Activated CD4-positive, CD25-positive, alpha-beta regulatory T cell (primary cell): ENCODE data around the gene EPYC.

Experiments
- DNase-seq, 4 experiments: peaks; one replicate each; lab custom pipeline; 2025; lab: John Stamatoyannopoulos, UW

The EPYC gene, protein sequence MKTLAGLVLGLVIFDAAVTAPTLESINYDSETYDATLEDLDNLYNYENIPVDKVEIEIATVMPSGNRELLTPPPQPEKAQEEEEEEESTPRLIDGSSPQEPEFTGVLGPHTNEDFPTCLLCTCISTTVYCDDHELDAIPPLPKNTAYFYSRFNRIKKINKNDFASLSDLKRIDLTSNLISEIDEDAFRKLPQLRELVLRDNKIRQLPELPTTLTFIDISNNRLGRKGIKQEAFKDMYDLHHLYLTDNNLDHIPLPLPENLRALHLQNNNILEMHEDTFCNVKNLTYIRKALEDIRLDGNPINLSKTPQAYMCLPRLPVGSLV

DNA sequence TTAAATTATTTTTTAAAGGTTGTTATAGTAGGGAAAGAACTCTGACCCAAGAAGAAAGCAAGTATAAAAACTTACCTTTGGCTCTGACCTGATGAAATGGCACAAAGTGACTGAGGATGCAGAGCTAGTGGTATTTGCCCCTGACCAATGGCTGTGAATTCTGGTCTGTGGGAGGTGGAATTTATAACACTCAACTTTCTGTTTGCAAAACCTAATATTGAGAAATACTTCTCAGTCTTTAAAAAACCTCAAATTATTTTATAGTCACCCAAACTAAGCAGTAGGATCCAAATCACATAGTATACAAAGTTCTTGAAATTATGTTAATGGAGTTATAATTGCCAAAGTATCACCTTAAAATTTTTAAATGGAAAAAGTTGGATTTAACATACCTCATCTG, at the start of gene EPYC:
EPYC (minus strand) TSS at position 101 of the 400 bp plus-strand sequence. CDS start 2,407 bp downstream, outside the sequence.
- DNase-seq, result no peak

DNA sequence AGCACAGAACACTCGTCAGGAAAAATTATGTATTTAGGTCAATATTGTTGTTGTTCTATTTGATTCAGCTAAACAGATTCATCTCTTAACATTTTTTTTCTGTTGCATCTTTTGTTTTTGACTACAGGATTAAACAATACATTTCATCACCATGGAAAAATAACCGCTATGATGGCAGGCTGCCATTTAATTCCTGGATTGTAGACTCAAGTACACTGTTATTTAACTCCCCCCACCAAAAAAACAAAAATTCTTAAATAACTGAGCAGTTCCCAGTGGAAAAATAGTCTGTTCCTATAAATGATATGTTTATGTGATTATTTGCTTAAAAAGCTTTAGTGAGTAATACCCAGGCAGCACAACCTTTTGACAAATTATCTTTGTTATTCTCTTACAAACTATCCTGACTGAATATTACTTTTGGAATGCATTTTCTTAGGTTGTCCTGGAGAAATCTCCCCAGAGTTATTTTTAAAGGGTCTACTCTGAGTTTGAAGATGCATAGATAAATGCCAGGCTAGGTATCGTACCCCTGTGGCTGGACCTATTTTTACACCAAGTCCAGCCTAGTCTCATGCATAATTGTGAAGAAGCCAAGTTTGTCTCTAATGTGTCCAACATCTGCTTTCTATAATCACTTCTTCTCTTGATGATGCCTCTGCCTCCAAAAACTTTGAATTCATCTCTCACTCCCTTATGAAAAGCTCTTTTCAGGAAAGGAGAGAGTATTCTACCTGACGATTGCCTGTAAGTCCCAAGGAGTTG, 49.4 kb upstream of the EPYC start:
- DNase-seq, result no peak

DNA sequence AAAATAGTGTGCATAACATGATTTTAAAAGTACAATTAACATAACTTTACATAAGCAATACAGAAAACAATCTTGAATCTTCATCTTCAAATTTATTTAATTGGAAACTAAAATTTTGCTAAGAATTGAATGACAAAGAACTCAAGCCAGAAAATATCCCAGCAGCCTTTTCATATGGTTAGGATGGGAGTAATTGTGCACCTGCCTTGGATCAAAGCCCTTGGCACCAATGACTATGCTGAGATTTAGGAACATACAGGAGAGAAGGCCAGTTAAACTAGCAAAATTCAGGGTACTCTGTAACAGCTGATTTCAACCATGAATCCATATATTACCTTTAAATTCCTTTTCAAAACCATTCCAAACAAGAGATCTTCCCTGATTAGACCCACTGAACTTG, 47.3 kb upstream of the EPYC start:
- DNase-seq, result no peak

DNA sequence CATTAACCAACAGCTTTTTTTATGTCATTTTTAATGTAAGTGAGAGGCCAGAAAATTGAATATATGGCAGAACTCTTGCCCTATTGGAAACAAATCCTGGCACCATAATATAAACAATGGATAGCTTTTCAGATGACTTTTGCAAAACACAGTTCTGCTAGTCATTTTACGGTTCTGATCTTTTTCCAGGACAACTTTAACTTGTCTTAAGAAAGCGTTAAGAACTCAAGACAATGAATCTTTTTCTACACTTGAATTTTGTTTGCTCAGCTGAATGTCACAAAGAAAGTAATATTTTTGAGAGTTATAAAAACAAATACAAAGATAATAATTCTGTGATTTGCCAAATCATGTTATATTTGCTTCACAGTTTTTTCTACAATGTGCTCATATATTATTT, 39.8 kb upstream of the EPYC start:
- no peak for DNase-seq

DNA sequence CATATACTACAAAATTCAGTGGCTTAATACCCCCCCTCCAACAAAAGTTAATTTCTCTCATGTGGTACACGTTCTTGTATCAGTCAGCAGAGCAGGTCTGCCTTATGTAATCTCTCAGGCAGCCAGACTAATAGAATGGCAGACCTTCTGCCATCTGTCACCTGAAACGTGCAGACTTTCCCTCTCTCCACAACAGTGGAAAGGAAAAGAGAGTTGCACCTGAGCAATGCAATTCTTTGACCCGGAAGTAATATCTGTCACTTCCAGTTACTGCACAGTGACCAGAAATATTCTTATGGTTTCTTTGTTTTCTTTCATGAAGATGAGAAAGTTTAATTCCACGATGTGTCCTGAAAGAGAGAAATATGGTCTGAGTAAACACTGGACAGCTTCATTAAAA, 38.6 kb upstream of the EPYC start:
- no peak for DNase-seq

DNA sequence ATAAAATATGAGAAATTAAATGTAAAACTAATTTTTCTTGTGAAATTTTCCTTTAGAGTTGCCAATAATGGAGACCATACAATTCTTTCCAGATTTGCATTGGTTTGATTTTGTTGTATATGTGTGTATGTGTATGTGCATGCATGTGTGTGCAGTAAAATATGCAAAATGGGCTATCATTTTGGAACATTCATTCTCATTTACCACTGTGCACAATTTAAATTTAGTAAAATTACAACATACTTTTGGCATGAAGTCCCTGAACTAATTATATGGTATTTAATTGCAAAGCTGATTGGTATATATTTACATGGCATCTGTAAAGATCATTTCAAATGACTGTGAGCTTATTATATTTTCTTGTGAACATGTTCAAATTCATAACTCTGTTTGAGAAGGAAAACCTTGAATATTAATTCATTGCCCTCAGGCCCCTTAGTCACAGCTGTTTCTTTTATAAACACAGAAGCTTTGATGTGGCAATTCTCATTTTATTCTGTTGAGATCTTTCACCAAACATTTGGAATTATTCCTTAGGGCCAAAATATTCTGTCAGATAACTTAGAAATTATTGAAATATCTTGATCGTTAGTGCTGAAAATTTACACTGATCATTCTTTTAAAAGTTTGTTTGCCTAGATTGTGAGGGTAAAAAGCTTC, 35.5 kb upstream of the EPYC start:
- no peak for DNase-seq

DNA sequence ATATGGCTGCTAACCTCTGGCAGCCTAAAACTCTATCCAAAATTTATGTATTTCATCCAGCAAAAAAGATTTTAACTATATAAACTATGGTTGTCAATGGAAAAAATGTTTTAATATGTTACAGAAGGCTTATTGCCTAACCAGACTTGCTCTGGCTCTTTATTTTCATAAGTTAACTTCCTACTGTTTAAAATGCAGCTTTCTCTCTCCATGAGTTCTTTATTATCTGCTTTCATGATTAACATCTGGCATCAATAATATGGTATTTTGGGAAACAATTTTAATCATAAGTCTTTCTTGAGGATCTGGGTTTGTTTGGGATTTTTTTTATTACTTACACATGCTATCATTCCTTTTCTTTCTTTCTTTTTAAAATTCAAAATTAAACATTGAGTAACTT, 32.5 kb upstream of the EPYC start:
- no peak for DNase-seq

DNA sequence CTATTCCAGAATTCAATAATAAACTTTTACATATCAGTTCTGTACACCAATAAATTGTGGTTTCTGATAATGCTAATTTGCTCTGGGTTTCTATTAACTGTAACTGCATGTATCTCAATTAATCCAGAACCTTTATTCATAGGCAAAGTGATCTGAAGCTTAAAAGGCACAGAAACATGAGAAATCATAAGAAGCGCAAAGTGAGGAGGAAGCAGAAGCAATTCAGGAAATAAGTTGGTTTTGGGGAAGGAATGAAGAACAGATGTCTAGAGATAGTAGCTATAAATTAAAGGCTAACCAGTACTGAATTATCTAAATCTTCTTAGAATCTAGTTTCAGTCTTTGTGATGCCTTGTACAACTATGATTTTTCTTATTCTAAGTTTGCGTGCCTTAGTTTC, 28.5 kb upstream of the EPYC start:
- no peak for DNase-seq

DNA sequence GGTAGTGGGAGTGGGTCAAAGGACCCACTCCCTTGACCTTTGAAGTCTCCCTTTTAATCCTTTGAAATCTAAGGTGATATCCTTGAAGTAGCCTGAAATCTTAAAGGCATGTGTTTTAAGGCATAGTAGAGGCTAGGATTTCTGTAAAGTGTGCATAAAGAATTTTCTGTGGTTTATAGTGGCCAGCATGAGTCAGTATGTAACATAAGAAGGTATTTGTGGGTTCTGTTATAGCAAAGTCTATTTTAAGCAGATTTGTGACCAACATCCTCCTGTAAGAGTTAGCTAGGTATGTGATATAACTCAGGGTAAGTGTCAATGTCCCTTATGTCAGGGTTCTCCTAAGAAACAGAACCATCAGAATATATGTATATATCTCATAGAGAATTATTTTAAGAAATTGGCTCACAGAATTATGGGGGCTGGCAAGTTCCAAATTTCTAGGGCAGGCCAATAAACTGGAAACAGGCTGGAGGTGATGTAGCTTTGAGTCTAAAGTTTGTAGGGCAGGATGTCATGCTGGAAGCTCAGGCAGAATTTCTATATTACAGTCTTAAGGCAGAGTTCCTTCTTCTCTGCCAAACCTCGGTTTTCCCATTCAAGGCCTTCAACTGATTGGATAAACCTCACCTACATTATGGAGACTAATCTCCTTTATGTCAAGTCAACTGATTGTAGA, 18.7 kb upstream of the EPYC start:
- no peak for DNase-seq

DNA sequence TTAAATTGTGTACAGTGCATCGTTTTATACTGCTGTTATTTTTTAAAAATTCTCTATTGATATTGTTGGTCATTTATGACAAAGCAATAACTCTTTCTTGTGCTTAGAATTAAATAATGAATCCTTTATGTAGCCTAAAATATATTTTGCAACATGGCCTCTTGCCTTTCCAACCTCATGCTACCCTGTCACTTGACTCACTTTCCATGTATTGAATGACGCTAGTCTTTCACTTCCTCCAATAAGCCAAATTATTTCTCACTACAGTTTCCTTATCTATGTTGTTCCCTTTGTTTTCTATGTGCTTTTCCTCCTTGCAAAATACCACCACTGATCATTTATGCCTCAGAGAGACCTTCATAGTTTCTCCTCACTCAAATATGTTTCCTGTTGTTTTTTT, 16.3 kb upstream of the EPYC start:
- no peak for DNase-seq

DNA sequence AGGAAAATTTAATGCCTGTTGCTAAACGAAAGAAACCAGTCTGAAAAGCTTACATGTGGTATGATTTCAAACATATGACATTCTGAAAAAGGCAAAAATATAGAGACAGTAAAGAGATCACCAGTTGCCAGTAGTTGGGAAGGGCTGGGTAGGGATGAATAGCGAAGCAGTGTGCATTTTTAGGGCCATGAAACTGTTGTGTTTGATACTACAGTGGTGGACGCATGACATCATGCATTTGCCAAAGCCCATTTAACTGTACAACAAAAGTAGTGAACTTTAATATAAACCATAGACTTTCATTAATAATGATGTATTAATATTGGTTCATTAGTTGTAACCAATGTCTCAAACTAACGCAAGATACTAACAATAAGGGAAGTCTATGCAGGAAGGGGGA, 14.7 kb upstream of the EPYC start:
- no peak for DNase-seq

DNA sequence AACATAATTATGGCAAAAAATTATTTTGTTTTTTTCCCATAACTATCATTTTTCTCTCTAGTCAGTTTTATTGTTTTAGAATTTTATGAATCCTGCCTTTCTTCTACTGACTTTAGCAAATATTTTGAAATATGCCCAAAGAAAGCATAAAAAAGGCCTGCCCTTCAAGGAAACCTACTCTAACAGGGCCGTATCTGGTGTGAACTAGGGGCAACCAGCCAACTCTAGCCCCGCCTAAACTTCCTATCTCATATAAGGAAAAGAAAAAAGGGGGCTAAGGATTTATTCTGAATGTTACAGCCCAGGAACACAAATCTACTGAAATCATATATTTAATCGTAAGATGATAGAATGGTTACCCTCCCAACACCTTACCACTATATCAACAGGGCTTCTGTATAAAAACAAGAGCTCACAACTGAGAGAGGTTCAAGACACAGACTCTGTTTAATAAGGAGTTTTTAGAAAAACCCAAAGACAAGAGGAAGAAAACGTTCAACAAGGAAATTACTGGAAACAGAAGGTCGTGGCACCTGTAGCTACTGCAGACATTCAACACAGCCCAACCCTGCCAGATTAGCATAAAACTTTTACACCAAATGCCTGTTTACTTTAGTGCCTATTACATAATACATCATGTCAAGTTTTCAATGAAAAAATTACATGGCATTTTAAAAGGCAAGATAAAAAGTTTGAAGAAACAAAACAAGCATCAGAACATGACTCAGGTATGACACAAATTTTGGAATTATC, 12.9 kb upstream of the EPYC start:
- DNase-seq, result no peak

DNA sequence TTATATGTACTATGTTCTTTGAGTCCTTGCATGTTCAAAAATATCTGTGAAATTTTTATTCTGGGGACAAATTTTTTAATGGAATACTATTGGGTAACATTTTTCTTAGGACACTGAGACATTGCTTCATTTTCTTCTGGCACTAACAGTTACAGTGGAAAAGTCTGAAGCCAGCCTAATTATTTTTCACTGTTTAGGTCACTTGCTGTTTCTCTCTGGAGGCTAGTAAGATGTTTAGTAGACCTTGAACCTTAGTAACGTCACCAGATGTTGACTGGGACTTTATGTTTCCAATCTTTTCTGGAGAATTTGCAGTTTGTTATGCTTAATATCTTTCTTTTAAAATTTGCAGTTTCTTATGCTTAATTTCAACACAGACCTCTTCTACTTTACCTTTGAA, 12.3 kb upstream of the EPYC start:
- DNase-seq, result no peak

DNA sequence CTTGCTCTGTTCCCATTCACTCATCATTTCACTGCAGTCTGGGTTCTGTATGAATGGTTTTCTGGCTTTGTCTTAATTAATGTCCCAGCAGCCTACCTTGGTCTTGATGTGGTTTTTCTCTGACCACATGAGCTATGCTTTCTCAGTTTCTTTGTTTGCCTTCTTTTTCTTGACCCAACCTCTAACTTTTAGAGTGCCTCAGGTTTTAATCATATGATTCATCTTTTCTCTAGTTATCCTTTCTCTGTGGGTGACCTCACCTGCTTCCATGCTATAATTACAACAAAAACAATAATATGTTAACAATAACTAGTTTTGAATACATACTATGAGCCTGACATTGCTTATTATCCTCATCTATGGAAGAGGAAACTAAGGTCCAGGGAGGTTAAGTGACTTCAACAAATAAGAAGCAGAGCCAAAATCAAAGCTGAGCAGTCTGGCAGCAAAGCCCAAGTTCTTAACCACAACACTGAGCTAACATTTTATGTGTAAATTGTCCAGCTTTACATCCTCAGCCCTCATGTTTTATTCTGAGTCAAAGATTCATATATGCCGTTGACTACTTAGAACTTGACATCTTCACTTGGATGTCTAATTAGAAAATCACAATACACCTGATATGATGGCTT, 4.7 kb upstream of the EPYC start:
- DNase-seq, result no peak

DNA sequence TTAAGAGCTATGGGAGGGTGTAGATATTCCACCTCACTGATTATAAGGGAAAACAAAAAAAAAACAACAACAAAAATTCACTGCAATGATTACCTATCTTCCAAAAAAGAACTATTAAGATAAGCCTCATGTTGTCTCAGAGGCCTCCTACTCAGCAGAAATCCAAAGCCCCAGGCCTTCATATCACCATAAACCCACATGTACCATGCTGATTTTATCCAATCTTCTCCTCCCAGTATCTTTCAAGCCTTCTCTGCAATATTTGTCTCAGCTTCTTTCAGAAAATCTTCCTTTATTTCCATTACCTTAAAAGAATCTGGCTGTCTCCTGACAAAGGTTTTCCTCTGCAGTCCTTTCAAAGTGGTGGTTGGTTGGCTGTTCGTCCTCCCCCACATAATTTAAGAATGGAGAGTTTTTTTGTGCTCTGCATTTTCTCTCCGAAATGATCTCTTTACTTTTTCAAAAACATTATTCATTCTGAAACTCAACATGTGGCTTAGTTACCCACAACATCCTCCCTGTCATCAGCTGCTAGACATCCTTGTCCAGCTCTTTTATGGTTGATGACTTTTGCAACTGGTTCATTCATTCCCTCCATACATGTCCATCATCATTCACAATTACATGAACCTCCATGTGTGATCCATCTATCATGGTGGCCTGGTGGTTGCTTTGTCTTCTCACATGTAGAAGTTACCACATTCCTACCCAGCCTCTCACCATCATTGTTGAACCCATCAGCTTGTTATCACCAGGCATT, 2.9 kb upstream of the EPYC start:
- DNase-seq, result no peak

DNA sequence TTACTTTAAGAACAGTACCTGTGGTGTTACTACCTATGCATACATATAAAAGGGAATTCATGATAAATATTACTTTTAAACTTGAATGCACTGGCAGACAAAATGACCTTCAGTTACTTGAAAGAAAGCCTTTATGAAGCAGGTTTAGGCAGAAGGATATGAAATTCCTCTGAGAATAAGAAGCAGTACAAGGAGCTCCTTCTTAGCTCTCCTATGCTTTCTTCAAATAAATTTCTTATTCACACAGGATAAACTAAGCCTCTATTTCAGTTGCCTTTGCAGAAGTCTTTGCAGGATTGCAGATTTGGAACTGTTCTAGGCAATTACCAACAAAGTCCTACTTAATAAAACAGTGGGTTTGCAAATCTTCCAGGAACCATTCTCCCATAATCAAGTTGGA, 1.0 kb downstream of the EPYC start:
- no peak for DNase-seq

DNA sequence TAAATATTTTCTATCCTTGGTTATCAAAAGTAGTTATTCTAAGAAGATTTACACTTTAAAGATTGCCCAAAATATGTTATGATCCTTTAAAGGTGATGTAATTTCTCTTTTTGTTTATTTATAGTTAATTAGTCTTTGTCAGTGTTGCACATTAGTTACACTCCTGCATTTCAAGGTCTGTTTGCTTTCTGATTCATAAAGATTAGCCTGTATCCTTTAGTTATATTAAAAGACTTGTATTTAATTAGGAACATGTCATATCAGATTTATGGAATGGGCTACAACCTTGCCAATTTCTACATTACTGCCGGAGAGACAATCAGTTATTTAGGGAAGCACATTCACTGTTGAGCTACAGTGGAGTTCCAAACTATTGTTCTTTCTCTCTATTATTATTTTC, 3.5 kb downstream of the EPYC start:
- no peak for DNase-seq

DNA sequence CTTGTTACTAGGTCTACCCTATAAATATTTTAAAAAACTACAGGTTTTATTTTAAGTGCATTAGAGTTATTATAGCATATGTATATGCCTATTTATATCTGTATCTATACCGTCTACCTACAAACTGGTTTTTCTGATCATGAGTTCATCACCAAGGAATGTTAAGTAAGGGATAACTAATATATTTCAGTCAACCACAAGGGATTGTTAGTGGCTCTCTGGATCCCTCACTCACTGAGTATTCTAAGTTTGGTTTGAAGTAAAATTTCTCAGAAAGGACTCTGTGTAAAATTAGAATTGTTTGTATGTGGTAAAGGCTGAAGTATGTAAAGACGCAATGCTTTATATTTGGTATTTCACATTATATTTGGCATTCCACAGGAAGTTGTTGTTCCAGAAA, 4.8 kb downstream of the EPYC start:
- no peak for DNase-seq

DNA sequence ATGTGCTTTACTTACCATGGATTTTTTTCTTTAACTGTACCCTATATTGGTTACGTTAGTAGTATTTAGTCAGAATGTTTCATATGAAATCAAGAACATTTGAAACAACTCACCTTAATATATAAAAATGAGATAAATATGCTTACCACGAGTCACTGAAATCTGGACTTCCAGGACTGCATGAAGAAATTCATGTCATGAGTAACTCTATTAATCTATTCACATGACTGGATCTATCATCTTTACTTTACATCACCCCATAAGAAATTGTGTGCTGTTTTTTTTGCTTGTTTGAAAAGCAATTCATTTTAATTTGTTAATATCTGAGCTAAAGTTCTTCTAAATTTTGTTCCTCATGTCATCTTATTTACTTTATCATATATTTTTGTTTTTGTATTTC, 5.2 kb downstream of the EPYC start:
- DNase-seq, result no peak

DNA sequence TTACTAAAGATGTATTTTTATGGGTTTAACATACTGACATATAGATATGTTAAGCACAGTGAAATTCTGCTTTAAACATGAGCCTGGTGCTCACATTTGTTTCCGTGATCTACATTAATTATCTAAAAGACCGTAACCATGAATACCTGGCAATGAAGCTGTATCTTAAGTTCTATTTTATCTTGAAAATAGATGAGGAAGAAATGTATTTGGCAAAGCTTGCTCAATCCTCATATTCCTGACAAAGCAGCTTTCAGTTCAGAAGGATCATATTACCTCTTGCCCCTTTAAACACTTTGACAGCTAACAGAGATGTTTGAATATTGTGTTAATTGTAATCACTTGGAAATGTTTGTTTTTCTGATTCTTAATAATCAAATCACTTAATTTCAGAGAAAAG, 9.8 kb downstream of the EPYC start:
- no peak for DNase-seq
